IMR-90 (cell line): Measurements from ENCODE around the gene FFAR2. TPM values are rescaled to one million over a fixed set of nuclear protein-coding genes. Genes with fewer than 3 reads are reported as not detected.

Experiments used
- ATAC-seq: fragments of 200-7000 bp; cut with Tn5 transposase; 2 replicates; pipeline ENCODE4 v1.9.1; 2020; ENCODE audit warnings: low read depth, mild to moderate bottlenecking, moderate library complexity
- BruUV-seq: library from RNA; stranded (reverse); fragments of 400-500 nt; replicated peaks from 2 replicates; lab custom pipeline; 2021; lab: Mats Ljungman, UMichigan
- CTCF ChIA-PET: fragments of 300-600 bp; formaldehyde crosslinking; extraction: SDS; loops from one replicate; lab custom pipeline; 2021; ENCODE audit warnings: antibody characterized with exemption; lab: Yijun Ruan, JAX
- POLR2A ChIA-PET: fragments of 300-600 bp; sonication (Branson Sonifier 250); formaldehyde crosslinking; loops from one replicate; lab custom pipeline; 2022; ENCODE audit warnings: antibody characterized with exemption; ENCODE audit not compliant: unreplicated experiment; lab: Charles Lee
- DNase-seq: peaks from one replicate; pipeline ENCODE4 v3.0.0; 2013
- H2AFZ ChIP-seq: replicated peaks from 2 replicates; pipeline ENCODE3; 2013; ENCODE audit warnings: low read length, mild to moderate bottlenecking; ENCODE audit not compliant: poor library complexity
- H2AK5ac ChIP-seq: 2 replicates; pipeline ENCODE4 v1.6.1; 2013; ENCODE audit warnings: low read depth, low read length, inconsistent platforms
- H2AK9ac ChIP-seq: replicated peaks from 2 replicates; pipeline ENCODE3; 2013; ENCODE audit warnings: mild to moderate bottlenecking, low read depth, low read length, moderate library complexity; ENCODE audit not compliant: poor library complexity
- H2BK120ac ChIP-seq: 2 replicates; pipeline ENCODE4 v1.6.1; 2013; ENCODE audit warnings: low read depth, low read length, inconsistent platforms
- H2BK15ac ChIP-seq: 3 replicates; pipeline ENCODE4 v1.6.1; 2013; ENCODE audit warnings: low read depth, low read length, inconsistent platforms
- H2BK20ac ChIP-seq: 2 replicates; pipeline ENCODE4 v1.6.1; 2013; ENCODE audit warnings: low read depth, mild to moderate bottlenecking, inconsistent platforms, low read length, moderate library complexity
- H2BK5ac ChIP-seq: 2 replicates; pipeline ENCODE4 v1.6.1; 2013; ENCODE audit warnings: mild to moderate bottlenecking, low read depth, low read length, inconsistent platforms; ENCODE audit not compliant: poor library complexity, severe bottlenecking
- H3K14ac ChIP-seq: replicated peaks from 2 replicates; pipeline ENCODE4 v1.6.1; 2013; ENCODE audit warnings: low read depth, low read length, inconsistent platforms
- H3K18ac ChIP-seq: 2 replicates; pipeline ENCODE4 v1.6.1; 2013; ENCODE audit warnings: low read depth, low read length, control low read depth
- H3K23ac ChIP-seq: 2 replicates; pipeline ENCODE4 v1.6.1; 2013; ENCODE audit warnings: low read depth, low read length, inconsistent platforms
- H3K27ac ChIP-seq: 2 replicates; pipeline ENCODE4 v1.5.1; 2013; ENCODE audit warnings: mild to moderate bottlenecking, control low read depth, low read length; ENCODE audit not compliant: insufficient read depth
- H3K27me3 ChIP-seq: 2 replicates; pipeline ENCODE4 v1.6.1; 2013; ENCODE audit warnings: low read length; ENCODE audit not compliant: control insufficient read depth, insufficient read depth
- H3K36me3 ChIP-seq: 2 replicates; pipeline ENCODE4 v1.6.1; 2013; ENCODE audit warnings: low read length, mixed read lengths; ENCODE audit not compliant: control insufficient read depth, insufficient read depth
- H3K4ac ChIP-seq: 2 replicates; pipeline ENCODE4 v1.6.1; 2013; ENCODE audit warnings: low read depth, low read length, inconsistent platforms
- H3K4me1 ChIP-seq: 2 replicates; pipeline ENCODE4 v1.6.1; 2013; ENCODE audit warnings: low read length, mixed read lengths; ENCODE audit not compliant: control insufficient read depth, insufficient read depth
- H3K4me2 ChIP-seq: 2 replicates; pipeline ENCODE4 v1.6.1; 2013; ENCODE audit warnings: low read depth, mild to moderate bottlenecking, control low read depth, low read length, moderate library complexity
- H3K4me3 ChIP-seq: 2 replicates; pipeline ENCODE4 v1.5.1; 2013; ENCODE audit warnings: low read depth, mild to moderate bottlenecking, control low read depth, low read length, moderate library complexity; ENCODE audit not compliant: insufficient read depth
- H3K56ac ChIP-seq: 2 replicates; pipeline ENCODE4 v1.6.1; 2013; ENCODE audit warnings: low read length, inconsistent platforms; ENCODE audit not compliant: insufficient read depth; ENCODE audit errors: extremely low read depth
- H3K79me1 ChIP-seq, 2 experiments: 2 replicates each; pipeline ENCODE4 v1.6.1; 2013; ENCODE audit warnings: low read length in 2 of 2, inconsistent platforms in 1 of 2, low read depth in 1 of 2
- H3K9ac ChIP-seq: 2 replicates; pipeline ENCODE4 v1.6.1; 2013; ENCODE audit warnings: low read depth, low read length, control low read depth
- H3K9me1 ChIP-seq: 2 replicates; pipeline ENCODE4 v1.6.1; 2013; ENCODE audit warnings: low read length, inconsistent platforms; ENCODE audit not compliant: insufficient read depth
- H3K9me3 ChIP-seq: 2 replicates; pipeline ENCODE4 v1.6.1; 2013; ENCODE audit warnings: low read length; ENCODE audit not compliant: control insufficient read depth, insufficient read depth
- H4K20me1 ChIP-seq: 2 replicates; pipeline ENCODE4 v1.6.1; 2013; ENCODE audit warnings: low read length, inconsistent platforms; ENCODE audit not compliant: insufficient read depth
- H4K5ac ChIP-seq: 2 replicates; pipeline ENCODE4 v1.6.1; 2013; ENCODE audit warnings: mild to moderate bottlenecking, low read depth, low read length, control low read depth
- H4K8ac ChIP-seq, 2 experiments: 2 replicates each; pipeline ENCODE4 v1.6.1; 2013; ENCODE audit warnings: low read depth in 2 of 2, low read length in 2 of 2, control low read depth in 1 of 2, inconsistent platforms in 1 of 2
- H4K91ac ChIP-seq: 2 replicates; pipeline ENCODE4 v1.6.1; 2013; ENCODE audit warnings: low read depth, low read length, inconsistent platforms; ENCODE audit not compliant: insufficient read depth
- BHLHE40 ChIP-seq: fragments of 150-350 bp; IDR thresholded peaks from 2 replicates; pipeline ENCODE4 v1.6.1; 2016; ENCODE audit warnings: mild to moderate bottlenecking, low read depth, low read length
- FOS ChIP-seq: fragments of 150-350 bp; IDR thresholded peaks from 2 replicates; pipeline ENCODE4 v1.6.1; 2016; ENCODE audit warnings: low read depth, low read length
- MAFK ChIP-seq: IDR thresholded peaks from 2 replicates; pipeline ENCODE4 v1.6.1; 2012; ENCODE audit warnings: low read depth, low read length, improper control_type of control experiment
- MAZ ChIP-seq: IDR thresholded peaks from 2 replicates; pipeline ENCODE4 v1.6.1; 2012; ENCODE audit warnings: low read depth, mild to moderate bottlenecking, low read length, improper control_type of control experiment, moderate library complexity, borderline replicate concordance
- MXI1 ChIP-seq: IDR thresholded peaks from 2 replicates; pipeline ENCODE4 v1.6.1; 2012; ENCODE audit warnings: low read depth, mild to moderate bottlenecking, low read length, moderate library complexity, borderline replicate concordance
- RCOR1 ChIP-seq: IDR thresholded peaks from 2 replicates; pipeline ENCODE4 v1.6.1; 2012; ENCODE audit warnings: mild to moderate bottlenecking, low read length, improper control_type of control experiment; ENCODE audit not compliant: insufficient replicate concordance
- RFX5 ChIP-seq: IDR thresholded peaks from 2 replicates; pipeline ENCODE4 v1.8.0; 2012; ENCODE audit warnings: low read depth, mild to moderate bottlenecking, low read length, moderate library complexity
- WGBS, 2 experiments: methylation state at CpG; one replicate each; pipeline versions ENCODE4 v1.1.5 to v1.1.7; 2013; ENCODE audit warnings: missing lambda C conversion rate in 2 of 2; ENCODE audit not compliant: insufficient read length in 1 of 2; ENCODE audit errors: extremely low coverage in 2 of 2; 5-methylcytosine and 5-hydroxymethylcytosine counted together
- dilution Hi-C: fragments of 300-500 bp; cut with HindIII; formaldehyde crosslinking; loops from one replicate; pipeline ENCODE4 v1.14.3; 2018; ENCODE audit warnings: low sequenced_read_pairs; ENCODE audit not compliant: unreplicated experiment
- in situ Hi-C: fragments of 300-500 bp; cut with MboI; formaldehyde crosslinking; loops from 3 replicates; pipeline ENCODE4 v1.14.3; 2019; ENCODE audit warnings: low sequenced_read_pairs, inconsistent platforms, mixed read lengths
- intact Hi-C: fragments of 100-400 bp; cut with micrococcal nuclease; formaldehyde crosslinking; loops from 2 replicates; pipeline ENCODE4 v1.10.0; 2022
- polyA plus RNA-seq, 3 experiments: library from polyadenylated mRNA; depleted of rRNA; stranded (reverse); fragments of >200 nt; gene quantifications; 2 replicates each; pipeline ENCODE4 v1.2.3, GENCODE V29; 2012; ENCODE audit warnings: low replicate concordance in 1 of 3
- total RNA-seq: library from RNA; depleted of rRNA; stranded (reverse); fragments of >200 nt; gene quantifications from 2 replicates; pipeline ENCODE4 v1.2.3, GENCODE V29; 2012
- TF ChIP-seq, protein P1 (sequence below): fragments of 150-350 bp; IDR thresholded peaks from 2 replicates; pipeline ENCODE4 v1.6.1; 2017; ENCODE audit warnings: mild to moderate bottlenecking, antibody characterized with exemption, low read length, low read depth
- TF ChIP-seq, protein P2 (sequence below): fragments of 150-350 bp; IDR thresholded peaks from 2 replicates; pipeline ENCODE4 v1.6.1; 2016; ENCODE audit warnings: low read depth, mild to moderate bottlenecking, low read length, moderate library complexity, borderline replicate concordance
- TF ChIP-seq, protein P3 (sequence below): conservative IDR thresholded peaks from 2 replicates; pipeline ENCODE4 v1.5.1; 2012; ENCODE audit warnings: mild to moderate bottlenecking, low read depth, low read length, improper control_type of control experiment

FFAR2 gene
- total and polyA plus RNA-seq, 2 of the 4 experiments (the other 2 are of a cell fraction) = not detected

DNA sequence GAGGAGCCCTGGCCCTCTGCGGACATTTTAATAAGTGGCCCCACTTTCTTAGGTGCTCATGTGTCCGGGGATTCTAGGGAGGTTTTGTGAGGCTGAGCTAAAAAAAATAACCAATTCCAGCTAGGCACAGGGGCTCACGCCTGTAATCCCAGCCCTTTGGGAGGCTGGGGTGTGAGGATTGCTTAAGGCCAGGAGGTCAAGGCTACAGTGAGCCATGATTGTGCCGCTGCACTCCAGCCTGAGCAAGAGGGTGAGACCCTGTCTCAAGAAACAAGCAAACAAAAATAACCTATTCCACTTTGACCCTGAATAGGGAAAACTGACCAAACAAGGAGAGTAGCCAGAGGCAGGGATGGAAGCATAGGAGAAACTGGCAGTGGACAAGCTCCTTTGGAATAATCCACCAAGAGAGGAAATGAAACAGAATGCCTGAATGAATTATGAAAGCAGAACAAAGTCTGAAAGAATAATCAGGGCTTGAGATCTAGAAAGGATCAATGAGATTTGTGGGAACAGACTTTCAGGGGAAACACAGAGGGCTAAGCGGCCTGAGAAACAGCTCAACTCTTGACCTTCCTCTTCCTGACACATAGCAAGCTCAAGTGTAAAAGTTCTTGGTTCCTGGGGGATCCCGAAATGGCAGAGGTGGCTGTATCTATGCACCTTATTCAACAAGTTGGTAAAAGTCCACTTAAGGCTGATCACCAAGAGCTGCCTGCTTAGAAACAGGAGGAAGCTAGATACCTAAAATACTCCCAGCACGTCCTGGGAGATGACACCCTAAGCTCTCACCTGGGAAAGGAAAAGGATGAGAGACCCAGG is 30.1 kb upstream of the FFAR2 start:
- POLR2A ChIA-PET = no interaction called here
- Histone ChIP-seq H3K18ac (no peak overlapping the region), H3K79me1 (no peaks in the 10 kb centered on the region), H3K23ac (no peak overlapping the region), H4K8ac (no peak overlapping the region), H3K9me1 (no peaks in the 10 kb centered on the region), H3K4ac (no peak overlapping the region), H3K4me3 (no peak overlapping the region), H2BK20ac (no peak overlapping the region), H3K9ac (no peak overlapping the region), H3K27me3 (peaks cover 8% of the 10 kb centered on the region; the same call in 1 of the 2 replicates), H4K5ac (no peak overlapping the region), H3K14ac (no peak overlapping the region), H4K91ac (no peak overlapping the region), H3K36me3 (no peaks in the 10 kb centered on the region), H3K9me3 (no peaks in the 10 kb centered on the region), H2AK5ac (no peak overlapping the region), H2BK15ac (no peak overlapping the region), H2AK9ac (no peak overlapping the region), H3K4me1 (no peaks in the 10 kb centered on the region), H4K20me1 (no peaks in the 10 kb centered on the region), H3K4me2 (no peak overlapping the region), H3K27ac (no peak overlapping the region), H2BK120ac (no peak overlapping the region), H2AFZ (no peak overlapping the region), H2BK5ac (no peak overlapping the region), H3K56ac (no peak overlapping the region)
- DNase-seq = no peak
- CTCF ChIA-PET = no interaction called here
- WGBS, 2 experiments = 0% methylated on average over 1 of the region's 7 CpGs; no CpG with 5 or more reads in 1 of the 2 experiments
- BruUV-seq = no TSS peak
- no peak for TF ChIP-seq RFX5
- TF ChIP-seq, protein P1, sequence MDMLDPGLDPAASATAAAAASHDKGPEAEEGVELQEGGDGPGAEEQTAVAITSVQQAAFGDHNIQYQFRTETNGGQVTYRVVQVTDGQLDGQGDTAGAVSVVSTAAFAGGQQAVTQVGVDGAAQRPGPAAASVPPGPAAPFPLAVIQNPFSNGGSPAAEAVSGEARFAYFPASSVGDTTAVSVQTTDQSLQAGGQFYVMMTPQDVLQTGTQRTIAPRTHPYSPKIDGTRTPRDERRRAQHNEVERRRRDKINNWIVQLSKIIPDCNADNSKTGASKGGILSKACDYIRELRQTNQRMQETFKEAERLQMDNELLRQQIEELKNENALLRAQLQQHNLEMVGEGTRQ = no peak
- TF ChIP-seq, protein P2, sequence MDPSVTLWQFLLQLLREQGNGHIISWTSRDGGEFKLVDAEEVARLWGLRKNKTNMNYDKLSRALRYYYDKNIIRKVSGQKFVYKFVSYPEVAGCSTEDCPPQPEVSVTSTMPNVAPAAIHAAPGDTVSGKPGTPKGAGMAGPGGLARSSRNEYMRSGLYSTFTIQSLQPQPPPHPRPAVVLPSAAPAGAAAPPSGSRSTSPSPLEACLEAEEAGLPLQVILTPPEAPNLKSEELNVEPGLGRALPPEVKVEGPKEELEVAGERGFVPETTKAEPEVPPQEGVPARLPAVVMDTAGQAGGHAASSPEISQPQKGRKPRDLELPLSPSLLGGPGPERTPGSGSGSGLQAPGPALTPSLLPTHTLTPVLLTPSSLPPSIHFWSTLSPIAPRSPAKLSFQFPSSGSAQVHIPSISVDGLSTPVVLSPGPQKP = no peak
- TF ChIP-seq MAFK = no peak
- no peak for TF ChIP-seq FOS
- no peak for TF ChIP-seq RCOR1
- TF ChIP-seq, protein P3, sequence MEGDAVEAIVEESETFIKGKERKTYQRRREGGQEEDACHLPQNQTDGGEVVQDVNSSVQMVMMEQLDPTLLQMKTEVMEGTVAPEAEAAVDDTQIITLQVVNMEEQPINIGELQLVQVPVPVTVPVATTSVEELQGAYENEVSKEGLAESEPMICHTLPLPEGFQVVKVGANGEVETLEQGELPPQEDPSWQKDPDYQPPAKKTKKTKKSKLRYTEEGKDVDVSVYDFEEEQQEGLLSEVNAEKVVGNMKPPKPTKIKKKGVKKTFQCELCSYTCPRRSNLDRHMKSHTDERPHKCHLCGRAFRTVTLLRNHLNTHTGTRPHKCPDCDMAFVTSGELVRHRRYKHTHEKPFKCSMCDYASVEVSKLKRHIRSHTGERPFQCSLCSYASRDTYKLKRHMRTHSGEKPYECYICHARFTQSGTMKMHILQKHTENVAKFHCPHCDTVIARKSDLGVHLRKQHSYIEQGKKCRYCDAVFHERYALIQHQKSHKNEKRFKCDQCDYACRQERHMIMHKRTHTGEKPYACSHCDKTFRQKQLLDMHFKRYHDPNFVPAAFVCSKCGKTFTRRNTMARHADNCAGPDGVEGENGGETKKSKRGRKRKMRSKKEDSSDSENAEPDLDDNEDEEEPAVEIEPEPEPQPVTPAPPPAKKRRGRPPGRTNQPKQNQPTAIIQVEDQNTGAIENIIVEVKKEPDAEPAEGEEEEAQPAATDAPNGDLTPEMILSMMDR = no peak
- TF ChIP-seq BHLHE40 = no peak
- no peak for TF ChIP-seq MAZ
- no peak for TF ChIP-seq MXI1
- in situ Hi-C loops (no loop called here), dilution Hi-C loops (no loop called here), intact Hi-C loops (no loop called here)
- ATAC-seq = no peak
